Myocyte (in vitro differentiated cells): ENCODE measurements around the gene ZNF28. TPM values are rescaled to one million over a fixed set of nuclear protein-coding genes. Genes with fewer than 3 reads are reported as not detected.
A peak's percentile ranks its signal among the peaks of the same experiment; 100 is the strongest.
"Not testable (repeated sequence)": the region's sequence is repeated elsewhere in the genome, so short reads cannot be mapped to it uniquely, and the experiment has no call there.

ENCODE experiments used
- DNase-seq: peaks from one replicate; pipeline ENCODE4 v3.0.0-alpha.2; 2012; ENCODE audit warnings: low read depth
- polyA plus RNA-seq: library from polyadenylated mRNA; unstranded; fragments of >200 nt; gene quantifications from one replicate; pipeline ENCODE4 v1.2.1, GENCODE V29; 2012; ENCODE audit warnings: missing spikeins
- total RNA-seq: library from RNA; depleted of rRNA; stranded (reverse); fragments of >200 nt; gene quantifications from 2 replicates; pipeline ENCODE4 v1.2.3, GENCODE V29; 2014

ZNF28 gene
- 15.0 and 18.9 TPM in 2 replicates for total RNA-seq
- 13.8 TPM for polyA plus RNA-seq

- peak; percentile 57 for DNase-seq
Observed at GRCh38 chr19:52821204-52821960, at the start of gene ZNF28. Gene ZNF28 (minus strand): TSS chr19:52821633. CDS start chr19:52817958, 3,675 bp downstream.

- not testable (repeated sequence) for DNase-seq
Observed at GRCh38 chr19:52868031-52868430, 46.6 kb upstream of the ZNF28 start.

- peak; percentile 66 for DNase-seq
Observed at GRCh38 chr19:52857378-52858191, 36.2 kb upstream of the ZNF28 start, which contains the start of gene ZNF468. Gene ZNF468 (minus strand): TSS chr19:52857619. CDS start chr19:52854272, 3,347 bp downstream.

- DNase-seq = peak; percentile 22
Observed at GRCh38 chr19:52856540-52857377, 35.3 kb upstream of the ZNF28 start.

GRCh38 chr19:52847352-52847751 lies 25.9 kb upstream of the ZNF28 start:
- not testable (repeated sequence) for DNase-seq

GRCh38 chr19:52840825-52841465 lies 19.5 kb upstream of the ZNF28 start:
- DNase-seq = not testable (repeated sequence)

- DNase-seq = not testable (repeated sequence)
Observed at GRCh38 chr19:52834289-52834688, 12.9 kb upstream of the ZNF28 start.

GRCh38 chr19:52833541-52833940 lies 12.1 kb upstream of the ZNF28 start:
- DNase-seq = not testable (repeated sequence)

GRCh38 chr19:52829866-52830265 lies 8.4 kb upstream of the ZNF28 start:
- DNase-seq = not testable (repeated sequence)

GRCh38 chr19:52825765-52826164 lies 4.3 kb upstream of the ZNF28 start:
- no peak for DNase-seq

GRCh38 chr19:52823676-52824075 lies 2.2 kb upstream of the ZNF28 start:
- no peak for DNase-seq

GRCh38 chr19:52820472-52821203 lies 795 bp downstream of the ZNF28 start:
- DNase-seq = peak; percentile 5

GRCh38 chr19:52809801-52810200 lies 11.6 kb downstream of the ZNF28 start:
- DNase-seq = no peak

- DNase-seq = not testable (repeated sequence)
Observed at GRCh38 chr19:52799950-52800640, 21.3 kb downstream of the ZNF28 start.

GRCh38 chr19:52789440-52789839 lies 32.0 kb downstream of the ZNF28 start:
- no peak for DNase-seq

GRCh38 chr19:52786464-52787354 lies 34.7 kb downstream of the ZNF28 start, which contains the start of gene ZNF600:
Gene ZNF600 (minus strand): TSS chr19:52786791. CDS start chr19:52778888, 7,903 bp downstream.
- peak; percentile 66 for DNase-seq

GRCh38 chr19:52786078-52786463 lies 35.4 kb downstream of the ZNF28 start:
- DNase-seq = peak; percentile 0

- DNase-seq = no peak
Observed at GRCh38 chr19:52785506-52785905, 35.9 kb downstream of the ZNF28 start.
